Measurements from ENCODE around the gene WT1. TPM values are rescaled to one million over a fixed set of nuclear protein-coding genes. Genes with fewer than 3 reads are reported as not detected.

The WT1 gene
- total and polyA plus RNA-seq, 4 donors = 0.05 to 0.06 TPM; not detected in 2

DNA sequence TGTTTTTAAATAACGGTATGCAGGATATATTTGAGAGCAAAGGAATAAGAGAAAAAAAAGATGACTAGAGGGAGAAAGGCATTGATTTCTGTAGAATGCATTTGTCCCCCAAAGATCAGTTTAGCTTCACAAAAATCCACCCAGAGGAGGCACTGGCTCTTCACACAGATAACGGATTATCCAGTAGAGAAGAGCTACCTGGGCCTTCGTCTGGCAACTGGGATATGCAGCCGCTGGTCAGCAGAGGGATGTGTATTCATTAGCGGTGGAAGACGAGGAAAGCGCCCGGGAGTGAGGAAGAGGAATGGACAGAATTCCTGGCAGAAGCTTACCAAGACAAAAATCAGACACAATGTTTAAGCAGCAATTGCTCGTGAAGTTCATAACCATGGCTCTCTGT, 5.6 kb upstream of the WT1 start:
- no peak for DNase-seq (ENCODE audit: low spot score)
- Histone ChIP-seq H3K4me1 (ENCODE audit: control insufficient read depth in 4 of 4, insufficient read depth in 4 of 4, low read length in 3 of 4) (peaks cover 6 to 23% (median 10%) of the 10 kb centered on the region in 4 donors), H3K36me3 (ENCODE audit: control insufficient read depth in 4 of 4, insufficient read depth in 3 of 4, low read depth in 1 of 4, low read length in 3 of 4) (no peaks in the 10 kb centered on the region), H3K27ac (ENCODE audit: low read depth in 1 of 2, low read length in 2 of 2) (no peak overlapping the region), H3K9me3 (ENCODE audit: control insufficient read depth in 4 of 4, low read length in 3 of 4) (no peaks in the 10 kb centered on the region), H3K9ac (ENCODE audit: low read depth in 1 of 2, low read length in 2 of 2) (no peak overlapping the region), H3K4me3 (ENCODE audit: low read depth in 1 of 3, low read length in 3 of 3) (no peak overlapping the region), H3K27me3 (ENCODE audit: control insufficient read depth in 4 of 4, insufficient read depth in 4 of 4, low read length in 3 of 4) (peaks cover 0 to 46% (median 16%) of the 10 kb centered on the region in 4 donors)
- 22% methylated on average over 9 of the region's 9 CpGs for WGBS
- TF ChIP-seq, protein P1, sequence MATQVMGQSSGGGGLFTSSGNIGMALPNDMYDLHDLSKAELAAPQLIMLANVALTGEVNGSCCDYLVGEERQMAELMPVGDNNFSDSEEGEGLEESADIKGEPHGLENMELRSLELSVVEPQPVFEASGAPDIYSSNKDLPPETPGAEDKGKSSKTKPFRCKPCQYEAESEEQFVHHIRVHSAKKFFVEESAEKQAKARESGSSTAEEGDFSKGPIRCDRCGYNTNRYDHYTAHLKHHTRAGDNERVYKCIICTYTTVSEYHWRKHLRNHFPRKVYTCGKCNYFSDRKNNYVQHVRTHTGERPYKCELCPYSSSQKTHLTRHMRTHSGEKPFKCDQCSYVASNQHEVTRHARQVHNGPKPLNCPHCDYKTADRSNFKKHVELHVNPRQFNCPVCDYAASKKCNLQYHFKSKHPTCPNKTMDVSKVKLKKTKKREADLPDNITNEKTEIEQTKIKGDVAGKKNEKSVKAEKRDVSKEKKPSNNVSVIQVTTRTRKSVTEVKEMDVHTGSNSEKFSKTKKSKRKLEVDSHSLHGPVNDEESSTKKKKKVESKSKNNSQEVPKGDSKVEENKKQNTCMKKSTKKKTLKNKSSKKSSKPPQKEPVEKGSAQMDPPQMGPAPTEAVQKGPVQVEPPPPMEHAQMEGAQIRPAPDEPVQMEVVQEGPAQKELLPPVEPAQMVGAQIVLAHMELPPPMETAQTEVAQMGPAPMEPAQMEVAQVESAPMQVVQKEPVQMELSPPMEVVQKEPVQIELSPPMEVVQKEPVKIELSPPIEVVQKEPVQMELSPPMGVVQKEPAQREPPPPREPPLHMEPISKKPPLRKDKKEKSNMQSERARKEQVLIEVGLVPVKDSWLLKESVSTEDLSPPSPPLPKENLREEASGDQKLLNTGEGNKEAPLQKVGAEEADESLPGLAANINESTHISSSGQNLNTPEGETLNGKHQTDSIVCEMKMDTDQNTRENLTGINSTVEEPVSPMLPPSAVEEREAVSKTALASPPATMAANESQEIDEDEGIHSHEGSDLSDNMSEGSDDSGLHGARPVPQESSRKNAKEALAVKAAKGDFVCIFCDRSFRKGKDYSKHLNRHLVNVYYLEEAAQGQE (IDR thresholded peaks at IDR 0.05) = no peak
- TF ChIP-seq FOXA2 (IDR thresholded peaks at IDR 0.05) (no peak), EGR1 (IDR thresholded peaks at IDR 0.05; ENCODE audit: low read depth in 2 of 2) (no peak), JUND (IDR thresholded peaks at IDR 0.05) (no peak), FOXA1 (IDR thresholded peaks at IDR 0.05) (no peak), SP1 (IDR thresholded peaks at IDR 0.05) (no peak)

DNA sequence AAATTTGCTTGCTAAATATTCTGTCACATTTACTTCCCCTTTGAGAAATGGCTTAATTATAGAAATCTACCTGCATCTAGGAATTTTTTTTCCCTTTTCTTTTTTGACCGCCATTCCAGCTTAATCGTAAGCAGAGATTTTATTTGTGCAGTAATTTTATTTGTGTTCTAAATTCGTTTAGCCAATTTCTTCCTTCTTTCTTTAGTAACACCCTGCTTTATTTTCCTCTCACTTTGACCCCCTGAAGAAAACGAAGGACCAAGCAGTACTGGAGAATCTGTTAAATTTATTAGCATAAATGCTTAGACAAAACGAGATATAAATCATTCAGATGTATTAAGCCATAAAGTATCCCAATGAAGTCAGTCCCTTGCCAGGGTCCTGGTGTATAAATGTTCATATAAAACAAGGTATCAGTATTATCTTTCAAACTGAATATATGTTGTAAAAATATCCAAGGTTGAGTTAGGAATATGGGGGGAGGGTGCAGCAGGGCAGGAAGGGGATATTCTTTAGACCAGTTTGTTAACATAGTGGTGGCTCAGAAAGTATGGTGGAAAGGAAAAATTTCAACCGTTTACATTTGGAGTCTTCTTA, 5.1 kb upstream of the WT1 start:
- H3K9ac ChIP-seq (ENCODE audit: low read depth in 1 of 2, low read length in 2 of 2) = no peak overlapping the region
- H3K4me3 ChIP-seq (ENCODE audit: low read depth in 1 of 3, low read length in 3 of 3) = no peak overlapping the region
- no peaks in the 10 kb centered on the region for H3K9me3 ChIP-seq (ENCODE audit: control insufficient read depth in 4 of 4, low read length in 3 of 4)
- no peaks in the 10 kb centered on the region for H3K36me3 ChIP-seq (ENCODE audit: control insufficient read depth in 4 of 4, insufficient read depth in 3 of 4, low read depth in 1 of 4, low read length in 3 of 4)
- H3K27ac ChIP-seq (ENCODE audit: low read depth in 1 of 2, low read length in 2 of 2) = no peak overlapping the region
- DNase-seq (ENCODE audit: low spot score) = no peak
- no peak for TF ChIP-seq HNF4A (conservative IDR thresholded peaks at IDR 0.05)
- TF ChIP-seq, protein P1 (IDR thresholded peaks at IDR 0.05) = no peak
- TF ChIP-seq RAD21 (IDR thresholded peaks at IDR 0.05) = no peak
- TF ChIP-seq TAF1 (conservative IDR thresholded peaks at IDR 0.05) = no peak
- no peak for TF ChIP-seq SP1 (IDR thresholded peaks at IDR 0.05)
- TF ChIP-seq JUND (IDR thresholded peaks at IDR 0.05) = no peak
- TF ChIP-seq RXRA (IDR thresholded peaks at IDR 0.05) = no peak
- TF ChIP-seq FOXA2 (IDR thresholded peaks at IDR 0.05) = no peak
- TF ChIP-seq YY1 (IDR thresholded peaks at IDR 0.05) = no peak
- TF ChIP-seq, protein P2, sequence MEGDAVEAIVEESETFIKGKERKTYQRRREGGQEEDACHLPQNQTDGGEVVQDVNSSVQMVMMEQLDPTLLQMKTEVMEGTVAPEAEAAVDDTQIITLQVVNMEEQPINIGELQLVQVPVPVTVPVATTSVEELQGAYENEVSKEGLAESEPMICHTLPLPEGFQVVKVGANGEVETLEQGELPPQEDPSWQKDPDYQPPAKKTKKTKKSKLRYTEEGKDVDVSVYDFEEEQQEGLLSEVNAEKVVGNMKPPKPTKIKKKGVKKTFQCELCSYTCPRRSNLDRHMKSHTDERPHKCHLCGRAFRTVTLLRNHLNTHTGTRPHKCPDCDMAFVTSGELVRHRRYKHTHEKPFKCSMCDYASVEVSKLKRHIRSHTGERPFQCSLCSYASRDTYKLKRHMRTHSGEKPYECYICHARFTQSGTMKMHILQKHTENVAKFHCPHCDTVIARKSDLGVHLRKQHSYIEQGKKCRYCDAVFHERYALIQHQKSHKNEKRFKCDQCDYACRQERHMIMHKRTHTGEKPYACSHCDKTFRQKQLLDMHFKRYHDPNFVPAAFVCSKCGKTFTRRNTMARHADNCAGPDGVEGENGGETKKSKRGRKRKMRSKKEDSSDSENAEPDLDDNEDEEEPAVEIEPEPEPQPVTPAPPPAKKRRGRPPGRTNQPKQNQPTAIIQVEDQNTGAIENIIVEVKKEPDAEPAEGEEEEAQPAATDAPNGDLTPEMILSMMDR (IDR thresholded peaks at IDR 0.05; ENCODE audit: low read depth, low read length, missing input control) = no peak
- TF ChIP-seq FOXA1 (IDR thresholded peaks at IDR 0.05) = no peak
- TF ChIP-seq EGR1 (IDR thresholded peaks at IDR 0.05; ENCODE audit: low read depth in 2 of 2) = no peak
- TF ChIP-seq GABPA (IDR thresholded peaks at IDR 0.05 in 1 of 2, conservative IDR thresholded peaks at IDR 0.05 in 1 of 2) = no peak
- no peak for TF ChIP-seq NR2F2 (IDR thresholded peaks at IDR 0.05)
- TF ChIP-seq, protein P3, sequence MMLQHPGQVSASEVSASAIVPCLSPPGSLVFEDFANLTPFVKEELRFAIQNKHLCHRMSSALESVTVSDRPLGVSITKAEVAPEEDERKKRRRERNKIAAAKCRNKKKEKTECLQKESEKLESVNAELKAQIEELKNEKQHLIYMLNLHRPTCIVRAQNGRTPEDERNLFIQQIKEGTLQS (IDR thresholded peaks at IDR 0.05) = no peak
- TF ChIP-seq, protein P4, sequence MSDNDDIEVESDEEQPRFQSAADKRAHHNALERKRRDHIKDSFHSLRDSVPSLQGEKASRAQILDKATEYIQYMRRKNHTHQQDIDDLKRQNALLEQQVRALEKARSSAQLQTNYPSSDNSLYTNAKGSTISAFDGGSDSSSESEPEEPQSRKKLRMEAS (IDR thresholded peaks at IDR 0.05) = no peak
- TF ChIP-seq, protein P5, sequence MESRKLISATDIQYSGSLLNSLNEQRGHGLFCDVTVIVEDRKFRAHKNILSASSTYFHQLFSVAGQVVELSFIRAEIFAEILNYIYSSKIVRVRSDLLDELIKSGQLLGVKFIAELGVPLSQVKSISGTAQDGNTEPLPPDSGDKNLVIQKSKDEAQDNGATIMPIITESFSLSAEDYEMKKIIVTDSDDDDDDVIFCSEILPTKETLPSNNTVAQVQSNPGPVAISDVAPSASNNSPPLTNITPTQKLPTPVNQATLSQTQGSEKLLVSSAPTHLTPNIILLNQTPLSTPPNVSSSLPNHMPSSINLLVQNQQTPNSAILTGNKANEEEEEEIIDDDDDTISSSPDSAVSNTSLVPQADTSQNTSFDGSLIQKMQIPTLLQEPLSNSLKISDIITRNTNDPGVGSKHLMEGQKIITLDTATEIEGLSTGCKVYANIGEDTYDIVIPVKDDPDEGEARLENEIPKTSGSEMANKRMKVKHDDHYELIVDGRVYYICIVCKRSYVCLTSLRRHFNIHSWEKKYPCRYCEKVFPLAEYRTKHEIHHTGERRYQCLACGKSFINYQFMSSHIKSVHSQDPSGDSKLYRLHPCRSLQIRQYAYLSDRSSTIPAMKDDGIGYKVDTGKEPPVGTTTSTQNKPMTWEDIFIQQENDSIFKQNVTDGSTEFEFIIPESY (IDR thresholded peaks at IDR 0.05) = no peak
- TF ChIP-seq HNF4G (IDR thresholded peaks at IDR 0.05) = no peak
- H3K4me1 ChIP-seq (ENCODE audit: control insufficient read depth in 4 of 4, insufficient read depth in 4 of 4, low read length in 3 of 4) = peaks cover 9 to 28% (median 15%) of the 10 kb centered on the region in 4 donors
- 29% methylated on average over 6 of the region's 6 CpGs for WGBS
- H3K27me3 ChIP-seq (ENCODE audit: control insufficient read depth in 4 of 4, insufficient read depth in 4 of 4, low read length in 3 of 4) = peaks cover 0 to 46% (median 14%) of the 10 kb centered on the region in 4 donors

Data from liver (tissue), 9 donors.